NCI-H774 (cell line): Measurements from ENCODE around the gene TPP1.

Experiments
- DNase-seq: peaks from one replicate; lab custom pipeline; 2025; lab: John Stamatoyannopoulos, UW

TPP1 gene

GRCh38 chr11:6619004-6619745 is at the start of gene TPP1:
TPP1 (minus strand) TSS chr11:6619422; CDS start chr11:6619400, 22 bp downstream.
- peak; percentile 83 for DNase-seq

DNA sequence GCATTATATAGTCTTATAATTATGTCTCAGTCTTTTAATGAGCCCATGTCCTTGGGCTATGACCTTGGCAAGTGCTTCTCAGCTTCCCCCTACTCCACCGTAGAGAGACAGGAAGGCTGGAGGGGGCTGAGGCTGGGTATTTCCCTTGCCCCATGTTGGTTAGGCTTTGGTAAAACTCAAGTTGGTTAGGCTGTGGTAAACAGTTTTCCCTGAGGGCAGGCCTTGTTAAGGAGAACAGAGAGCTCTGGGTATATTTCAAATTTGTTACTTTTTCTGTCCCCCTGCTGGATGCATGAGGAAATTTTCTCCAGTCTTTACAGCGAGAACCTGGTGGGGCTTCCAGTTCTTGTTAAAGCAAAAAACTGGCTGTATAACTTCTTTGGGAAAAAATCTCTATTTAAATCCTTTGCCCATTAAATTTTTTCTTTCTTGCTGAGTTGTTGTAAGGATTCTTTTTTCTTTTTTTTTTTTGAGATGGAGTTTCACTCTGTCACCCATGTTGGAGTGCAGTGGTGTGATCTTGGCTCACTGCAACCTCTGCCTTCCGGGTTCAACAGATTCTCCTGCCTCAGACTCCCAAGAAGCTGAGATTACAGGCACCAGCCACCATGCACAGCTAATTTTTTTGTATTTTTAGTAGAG is 48.6 kb upstream of the TPP1 start:
- DNase-seq: no peak

GRCh38 chr11:6666302-6667183 is 47.3 kb upstream of the TPP1 start:
- DNase-seq: no peak

- DNase-seq: no peak
These were observed 45.3 kb upstream of the TPP1 start for GRCh38 chr11:6664551-6664950.

GRCh38 chr11:6663794-6664469 is 44.7 kb upstream of the TPP1 start:
- no peak for DNase-seq

- DNase-seq: no peak
These were observed 41.5 kb upstream of the TPP1 start for GRCh38 chr11:6660712-6661111.

GRCh38 chr11:6658647-6659046 is 39.4 kb upstream of the TPP1 start:
- no peak for DNase-seq

DNA sequence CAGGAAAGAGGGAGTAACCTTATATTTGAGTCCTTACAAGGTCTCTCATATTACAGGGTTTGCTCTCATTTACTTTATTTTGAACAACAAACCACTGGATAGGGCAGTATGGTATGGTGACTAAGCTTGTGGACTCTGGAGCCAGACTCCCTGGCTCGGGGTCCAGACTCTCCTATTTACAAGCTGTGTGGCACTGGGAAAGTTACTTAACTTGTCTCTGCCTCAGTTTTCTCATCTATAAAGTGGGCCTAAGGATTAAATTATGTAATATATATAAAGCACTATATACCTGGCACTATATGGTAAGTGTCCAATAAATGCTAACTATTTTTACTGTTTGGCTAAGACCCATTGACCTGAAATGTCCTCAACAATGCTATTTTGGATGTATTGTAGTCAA is 38.1 kb upstream of the TPP1 start:
- no peak for DNase-seq

- no peak for DNase-seq
These were observed 37.7 kb upstream of the TPP1 start for GRCh38 chr11:6656936-6657335.

DNA sequence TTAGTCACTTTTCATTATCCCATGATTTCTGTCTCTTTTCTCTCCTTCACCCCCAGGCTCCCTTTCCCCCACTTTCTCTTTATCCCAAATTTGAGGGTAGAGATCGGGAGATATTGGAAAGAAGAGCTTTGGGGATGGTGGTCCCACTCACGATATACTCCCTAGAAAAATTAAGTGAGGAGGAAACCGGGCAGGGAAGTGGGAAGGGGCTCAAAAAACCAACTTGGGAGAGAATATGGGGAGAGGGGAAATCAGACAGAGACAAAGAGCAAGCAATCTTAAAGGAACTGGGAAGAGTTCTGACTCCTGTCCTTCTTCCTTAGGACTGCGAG is 37.3 kb upstream of the TPP1 start:
- no peak for DNase-seq

DNA sequence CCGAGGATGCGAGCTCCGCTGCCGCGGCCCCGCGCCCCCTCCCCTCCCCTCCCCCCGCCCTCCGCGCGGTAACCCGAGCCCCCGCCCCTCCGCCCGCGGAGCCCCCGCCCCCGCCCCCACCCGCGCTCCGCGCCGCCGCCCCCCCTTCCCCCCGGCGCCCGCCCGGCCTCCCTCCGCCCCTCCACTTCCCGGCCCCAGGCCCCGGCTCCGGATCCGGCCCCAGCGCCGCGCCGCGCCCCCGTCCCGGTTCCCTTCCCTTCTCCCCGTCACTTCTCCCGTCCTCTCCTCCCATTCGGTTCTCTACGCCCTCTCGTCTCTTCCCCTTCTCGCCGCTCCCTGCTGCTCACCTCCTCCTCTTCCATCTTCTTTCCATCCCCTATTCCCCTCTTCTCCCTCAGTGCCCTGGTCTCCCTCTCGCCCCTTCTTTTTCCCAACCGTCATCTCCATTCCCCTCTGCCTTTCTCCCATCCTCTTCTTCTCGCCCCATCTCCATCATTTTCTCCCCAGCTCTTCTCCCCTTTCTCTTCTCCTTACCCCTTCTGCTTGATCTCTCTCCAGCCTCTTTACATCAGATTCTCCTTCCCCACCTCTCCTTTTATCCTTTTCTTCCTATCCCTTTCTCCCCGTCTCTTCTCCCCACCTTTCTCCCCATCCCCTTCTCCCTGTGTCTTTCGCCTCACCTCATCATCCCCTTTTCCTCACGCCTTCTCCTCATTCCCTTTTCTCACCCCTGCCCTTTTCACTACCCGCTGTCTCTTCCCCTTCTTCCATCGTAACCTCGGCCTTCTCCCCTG is 36.8 kb upstream of the TPP1 start, which contains the start of gene DCHS1:
Gene DCHS1 (minus strand): TSS at position 20 of the 794 bp plus-strand sequence. CDS start 14,196 bp downstream, outside the sequence.
- no peak for DNase-seq

GRCh38 chr11:6655020-6655789 is 36.0 kb upstream of the TPP1 start:
- no peak for DNase-seq

DNA sequence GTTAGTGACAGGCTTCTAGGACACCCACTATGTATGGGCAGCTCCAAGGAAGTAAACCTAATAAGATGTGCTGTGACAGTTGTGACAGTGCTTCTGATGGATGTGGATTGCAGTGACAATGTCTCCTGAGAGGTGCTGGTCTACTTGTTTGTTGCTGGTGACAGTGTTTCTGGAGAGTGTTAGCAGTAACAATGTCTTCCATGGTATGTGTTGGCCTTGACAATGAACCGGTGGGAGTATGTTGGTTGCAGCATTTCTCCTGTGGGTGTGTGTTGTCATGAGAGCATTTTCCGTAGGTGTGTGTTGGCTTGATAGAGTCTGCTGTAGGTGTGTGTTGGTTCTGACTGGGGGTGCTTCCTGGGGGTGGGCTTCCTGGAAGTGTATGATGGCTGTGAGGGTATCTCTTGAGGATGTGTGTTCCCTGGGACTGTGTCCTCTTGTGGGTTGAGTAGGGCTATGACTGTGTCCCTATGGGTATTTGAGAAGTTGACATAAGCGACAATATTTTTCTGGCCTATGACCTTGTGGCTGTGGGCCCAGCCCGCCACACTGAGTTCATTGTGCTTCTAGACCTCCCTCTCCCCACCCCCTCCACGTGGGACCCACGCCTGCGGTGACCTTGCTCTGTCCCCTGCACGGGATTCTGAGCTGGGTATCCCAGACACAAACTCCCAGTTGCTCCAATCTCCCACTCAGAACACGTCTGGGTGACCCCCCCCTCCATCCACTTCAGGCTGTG is 35.2 kb upstream of the TPP1 start:
- DNase-seq: no peak

DNA sequence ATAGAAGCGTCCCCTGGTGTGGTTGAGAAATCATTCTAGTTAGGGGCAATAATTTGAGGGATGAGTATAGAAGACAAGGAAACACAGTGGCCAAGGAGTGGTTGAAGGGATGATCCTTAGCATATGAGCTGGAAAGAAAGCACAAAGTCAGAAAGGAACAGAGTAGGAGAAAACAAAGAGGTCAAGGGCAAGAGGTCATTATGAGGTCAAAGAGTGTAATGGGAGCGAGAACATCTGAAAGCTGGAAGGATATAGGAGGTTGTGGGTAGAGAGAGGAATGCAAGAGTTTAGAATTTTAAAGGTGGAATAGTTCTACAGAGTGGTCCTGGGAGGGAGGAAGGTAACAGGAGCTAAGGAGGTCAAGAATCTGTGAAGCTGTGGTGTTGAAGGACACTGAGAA is 34.4 kb upstream of the TPP1 start:
- no peak for DNase-seq

- DNase-seq: no peak
These were observed 33.9 kb upstream of the TPP1 start for GRCh38 chr11:6653097-6653496.

DNA sequence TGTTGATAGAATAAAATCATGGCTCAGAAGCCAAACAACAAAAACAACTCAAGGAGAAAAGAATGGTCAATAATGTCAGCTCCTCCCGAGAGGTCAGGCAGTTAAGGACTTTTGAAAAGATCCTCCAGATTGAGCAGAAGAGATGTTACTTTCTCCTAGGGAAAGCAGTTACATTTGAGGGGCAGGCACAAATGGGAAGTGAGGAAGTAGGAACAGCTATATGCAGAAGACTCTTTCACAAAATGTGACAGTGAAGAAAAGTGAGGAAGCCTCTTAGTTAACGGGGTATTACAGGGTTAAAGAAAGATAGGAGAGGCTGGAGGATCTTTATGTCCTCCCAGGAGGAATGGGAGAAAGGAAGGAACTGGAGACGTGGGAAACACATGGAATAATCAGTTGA is 33.0 kb upstream of the TPP1 start:
- no peak for DNase-seq

GRCh38 chr11:6650980-6651379 is 31.8 kb upstream of the TPP1 start:
- no peak for DNase-seq

DNA sequence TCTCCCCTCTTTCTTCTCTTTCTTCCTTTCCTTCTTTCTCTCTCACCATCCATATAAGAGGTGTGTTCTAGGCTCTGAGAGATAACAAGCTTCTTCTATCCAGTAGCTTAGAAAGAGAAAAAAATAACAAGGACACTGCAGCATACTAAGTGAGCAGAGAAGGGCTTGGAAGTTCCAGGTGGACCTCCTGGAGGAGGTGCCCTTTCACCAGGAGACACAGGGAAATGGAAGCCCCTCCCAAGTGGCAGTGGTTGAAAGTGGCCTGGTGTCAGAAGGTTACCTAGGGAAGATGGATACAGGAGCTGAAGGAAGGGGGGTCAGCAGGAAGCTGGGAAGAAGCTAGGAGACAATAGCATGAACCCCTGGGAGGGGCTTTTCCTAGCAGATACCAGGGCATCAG is 30.9 kb upstream of the TPP1 start:
- DNase-seq: no peak

DNA sequence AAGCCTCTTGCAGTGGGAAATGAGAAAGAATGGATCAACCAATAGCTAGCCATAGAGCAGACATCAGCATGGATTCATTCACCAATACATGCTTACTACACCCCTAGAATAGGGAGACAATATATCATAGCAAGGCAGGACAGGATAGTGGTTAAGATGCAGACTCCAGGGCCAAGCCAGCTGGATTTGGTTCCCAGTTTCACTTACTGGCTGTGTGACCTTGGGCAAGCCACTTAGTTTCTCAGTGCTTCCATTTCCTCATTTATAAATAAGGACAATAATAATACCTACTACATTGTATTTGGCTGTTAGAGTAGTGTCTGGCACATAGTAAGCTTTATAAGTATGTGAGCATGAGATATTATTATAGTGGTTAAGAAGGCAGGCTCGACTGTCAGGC is 29.3 kb upstream of the TPP1 start:
- no peak for DNase-seq

DNA sequence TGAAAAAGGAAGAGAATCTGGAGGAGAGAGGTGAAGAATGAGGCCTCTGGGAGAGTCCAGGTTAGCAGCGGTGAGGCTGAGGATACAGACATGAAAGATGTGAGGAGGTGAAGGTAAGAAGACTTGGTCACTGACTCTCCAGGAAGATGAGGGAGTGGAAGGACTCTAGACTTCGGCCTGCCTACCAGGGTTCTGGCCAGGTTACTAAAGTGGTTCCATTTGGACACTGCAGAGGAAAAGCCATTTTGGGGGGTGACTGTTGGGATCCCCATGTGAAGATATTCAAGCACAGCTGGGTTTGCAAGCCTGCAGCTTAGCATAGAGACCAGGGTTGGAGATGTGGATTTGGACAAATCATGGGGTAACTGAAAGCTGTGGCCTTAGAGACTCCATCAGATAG is 28.6 kb upstream of the TPP1 start:
- DNase-seq: no peak
